Effector memory CD4-positive, alpha-beta T cell (primary cell): ENCODE data around the gene DOCK6.

Experiments
- DNase-seq, 3 donors: peaks; one replicate each; pipeline ENCODE4 v3.0.0-alpha.2; 2020
- H3K27ac ChIP-seq: 2 replicates; pipeline ENCODE4 v1.7.0; 2013; ENCODE audit warnings: mild to moderate bottlenecking, low read length, moderate library complexity; ENCODE audit not compliant: insufficient read depth, poor library complexity, severe bottlenecking
- H3K27me3 ChIP-seq: replicated peaks from 2 replicates; pipeline ENCODE4 v1.7.0; 2013; ENCODE audit warnings: mild to moderate bottlenecking, low read length; ENCODE audit not compliant: insufficient read depth, control insufficient read depth, poor library complexity, severe bottlenecking
- H3K36me3 ChIP-seq: 2 replicates; pipeline ENCODE4 v1.7.0; 2013; ENCODE audit warnings: mild to moderate bottlenecking, low read length, moderate library complexity; ENCODE audit not compliant: control insufficient read depth, insufficient read depth
- H3K4me1 ChIP-seq: 2 replicates; pipeline ENCODE4 v1.7.0; 2013; ENCODE audit warnings: low read length, mild to moderate bottlenecking; ENCODE audit not compliant: control insufficient read depth, insufficient read depth, poor library complexity, severe bottlenecking
- H3K4me3 ChIP-seq: 2 replicates; pipeline ENCODE4 v1.7.0; 2013; ENCODE audit warnings: low read length, low read depth, mild to moderate bottlenecking; ENCODE audit not compliant: insufficient read depth, poor library complexity, severe bottlenecking
- H3K9me3 ChIP-seq: 2 replicates; pipeline ENCODE4 v1.7.0; 2013; ENCODE audit warnings: mild to moderate bottlenecking, low read length, moderate library complexity; ENCODE audit not compliant: control insufficient read depth

DOCK6 gene

GRCh38 chr19:11251217-11251616 lies 11.1 kb downstream of the DOCK6 start:
- H3K27me3 ChIP-seq = no peaks in the 10 kb centered on the region
- H3K36me3 ChIP-seq = no peaks in the 10 kb centered on the region
- H3K4me1 ChIP-seq = no peaks in the 10 kb centered on the region
- H3K9me3 ChIP-seq = no peaks in the 10 kb centered on the region
- H3K27ac ChIP-seq = no peak overlapping the region
- no peak overlapping the region for H3K4me3 ChIP-seq
- DNase-seq = no peak

GRCh38 chr19:11248852-11249251 lies 13.5 kb downstream of the DOCK6 start:
- no peak overlapping the region for H3K4me3 ChIP-seq
- H3K9me3 ChIP-seq = no peaks in the 10 kb centered on the region
- H3K4me1 ChIP-seq = no peaks in the 10 kb centered on the region
- H3K27ac ChIP-seq = no peak overlapping the region
- H3K27me3 ChIP-seq = no peaks in the 10 kb centered on the region
- no peaks in the 10 kb centered on the region for H3K36me3 ChIP-seq
- no peak for DNase-seq

- Histone ChIP-seq H3K36me3 (no peaks in the 10 kb centered on the region), H3K4me3 (no peak overlapping the region), H3K27me3 (peaks cover 3% of the 10 kb centered on the region), H3K9me3 (no peaks in the 10 kb centered on the region), H3K4me1 (no peaks in the 10 kb centered on the region), H3K27ac (no peak overlapping the region)
- no peak for DNase-seq
Measured at GRCh38 chr19:11247934-11248333, 14.4 kb downstream of the DOCK6 start.

GRCh38 chr19:11247391-11247790 lies 14.9 kb downstream of the DOCK6 start:
- Histone ChIP-seq H3K27me3 (peaks cover 4% of the 10 kb centered on the region), H3K4me3 (no peak overlapping the region), H3K9me3 (no peaks in the 10 kb centered on the region), H3K36me3 (no peaks in the 10 kb centered on the region), H3K4me1 (no peaks in the 10 kb centered on the region), H3K27ac (no peak overlapping the region)
- DNase-seq = no peak

- Histone ChIP-seq H3K4me1 (no peaks in the 10 kb centered on the region), H3K4me3 (no peak overlapping the region), H3K9me3 (no peaks in the 10 kb centered on the region), H3K27ac (no peak overlapping the region), H3K36me3 (no peaks in the 10 kb centered on the region), H3K27me3 (peaks cover 4% of the 10 kb centered on the region)
- no peak for DNase-seq
Measured at GRCh38 chr19:11246941-11247340, 15.4 kb downstream of the DOCK6 start.

- Histone ChIP-seq H3K27me3 (peaks cover 4% of the 10 kb centered on the region), H3K9me3 (no peaks in the 10 kb centered on the region), H3K36me3 (no peaks in the 10 kb centered on the region), H3K27ac (no peak overlapping the region), H3K4me3 (no peak overlapping the region), H3K4me1 (no peaks in the 10 kb centered on the region)
- no peak for DNase-seq
Measured at GRCh38 chr19:11244846-11245589, 17.3 kb downstream of the DOCK6 start.

- Histone ChIP-seq H3K36me3 (no peaks in the 10 kb centered on the region), H3K27me3 (peaks cover 4% of the 10 kb centered on the region), H3K27ac (no peak overlapping the region)
Measured at GRCh38 chr19:11243798-11244169, 18.5 kb downstream of the DOCK6 start.

GRCh38 chr19:11242864-11243797 lies 19.2 kb downstream of the DOCK6 start:
- H3K4me1 ChIP-seq = no peaks in the 10 kb centered on the region
- DNase-seq = peak; percentile 62 to 79 (median 72)
- H3K27me3 ChIP-seq = peaks cover 4% of the 10 kb centered on the region
- no peaks in the 10 kb centered on the region for H3K9me3 ChIP-seq
- no peak overlapping the region for H3K4me3 ChIP-seq
- no peak overlapping the region for H3K27ac ChIP-seq
- H3K36me3 ChIP-seq = no peaks in the 10 kb centered on the region

More at GRCh38 chr19:11243798-11244169, 18.5 kb downstream of the DOCK6 start:
- no peaks in the 10 kb centered on the region for H3K9me3 ChIP-seq
- H3K4me1 ChIP-seq = no peaks in the 10 kb centered on the region
- DNase-seq = no peak
- no peak overlapping the region for H3K4me3 ChIP-seq

GRCh38 chr19:11242025-11242424 lies 20.3 kb downstream of the DOCK6 start:
- no peak overlapping the region for H3K4me3 ChIP-seq
- H3K9me3 ChIP-seq = no peaks in the 10 kb centered on the region
- peaks cover 4% of the 10 kb centered on the region for H3K27me3 ChIP-seq
- H3K4me1 ChIP-seq = no peaks in the 10 kb centered on the region
- DNase-seq = no peak
- no peak overlapping the region for H3K27ac ChIP-seq
- no peaks in the 10 kb centered on the region for H3K36me3 ChIP-seq

GRCh38 chr19:11240008-11240444 lies 22.3 kb downstream of the DOCK6 start:
- H3K36me3 ChIP-seq = no peaks in the 10 kb centered on the region
- H3K27ac ChIP-seq = no peak overlapping the region
- no peaks in the 10 kb centered on the region for H3K4me1 ChIP-seq
- no peaks in the 10 kb centered on the region for H3K9me3 ChIP-seq
- no peak for DNase-seq
- peaks cover 4% of the 10 kb centered on the region for H3K27me3 ChIP-seq
- no peak overlapping the region for H3K4me3 ChIP-seq
